Muscle of leg (tissue), 11 donors: Measurements from ENCODE around the gene CACNA1H. TPM values are rescaled to one million over a fixed set of nuclear protein-coding genes. Genes with fewer than 3 reads are reported as not detected.

Source experiments
- DNase-seq: peaks from one replicate; pipeline ENCODE4 v3.0.0; 2013
- H3K27ac ChIP-seq: one replicate; pipeline ENCODE4 v1.5.1; 2013; ENCODE audit warnings: mild to moderate bottlenecking, low read length, control low read depth
- H3K27me3 ChIP-seq: one replicate; pipeline ENCODE4 v1.6.1; 2013; ENCODE audit warnings: low read length; ENCODE audit not compliant: control insufficient read depth, insufficient read depth
- H3K36me3 ChIP-seq: one replicate; pipeline ENCODE4 v1.6.1; 2013; ENCODE audit warnings: low read length; ENCODE audit not compliant: control insufficient read depth, insufficient read depth
- H3K4me1 ChIP-seq: one replicate; pipeline ENCODE4 v1.6.1; 2013; ENCODE audit warnings: low read length; ENCODE audit not compliant: control insufficient read depth, insufficient read depth
- H3K4me3 ChIP-seq: one replicate; pipeline ENCODE4 v1.5.1; 2013; ENCODE audit warnings: low read length, control low read depth
- H3K9me3 ChIP-seq: replicated peaks from 2 replicates; pipeline ENCODE4 v1.6.1; 2013; ENCODE audit warnings: low read depth, low read length; ENCODE audit not compliant: control insufficient read depth
- WGBS: methylation state at CpG from one replicate; pipeline ENCODE4 v1.1.5; 2013; ENCODE audit warnings: missing lambda C conversion rate; ENCODE audit not compliant: insufficient coverage; 5-methylcytosine and 5-hydroxymethylcytosine counted together
- polyA plus RNA-seq, 8 donors: library from polyadenylated mRNA; unstranded; fragments of 120-200 nt; gene quantifications; one replicate each; pipeline versions ENCODE4 v1.2.1 to v1.2.3, GENCODE V29; 2013; ENCODE audit warnings: inconsistent platforms in 1 of 8, low replicate concordance in 1 of 8; ENCODE audit not compliant: insufficient read length in 8 of 8, insufficient read depth in 1 of 8
- total RNA-seq: library from RNA; stranded (reverse); fragments of 120-200 nt; gene quantifications from one replicate; pipeline ENCODE4 v1.2.4, GENCODE V29; 2013

CACNA1H gene
- total and polyA plus RNA-seq, 9 donors = 20.7 to 56.0 (median 39.5) TPM

DNA sequence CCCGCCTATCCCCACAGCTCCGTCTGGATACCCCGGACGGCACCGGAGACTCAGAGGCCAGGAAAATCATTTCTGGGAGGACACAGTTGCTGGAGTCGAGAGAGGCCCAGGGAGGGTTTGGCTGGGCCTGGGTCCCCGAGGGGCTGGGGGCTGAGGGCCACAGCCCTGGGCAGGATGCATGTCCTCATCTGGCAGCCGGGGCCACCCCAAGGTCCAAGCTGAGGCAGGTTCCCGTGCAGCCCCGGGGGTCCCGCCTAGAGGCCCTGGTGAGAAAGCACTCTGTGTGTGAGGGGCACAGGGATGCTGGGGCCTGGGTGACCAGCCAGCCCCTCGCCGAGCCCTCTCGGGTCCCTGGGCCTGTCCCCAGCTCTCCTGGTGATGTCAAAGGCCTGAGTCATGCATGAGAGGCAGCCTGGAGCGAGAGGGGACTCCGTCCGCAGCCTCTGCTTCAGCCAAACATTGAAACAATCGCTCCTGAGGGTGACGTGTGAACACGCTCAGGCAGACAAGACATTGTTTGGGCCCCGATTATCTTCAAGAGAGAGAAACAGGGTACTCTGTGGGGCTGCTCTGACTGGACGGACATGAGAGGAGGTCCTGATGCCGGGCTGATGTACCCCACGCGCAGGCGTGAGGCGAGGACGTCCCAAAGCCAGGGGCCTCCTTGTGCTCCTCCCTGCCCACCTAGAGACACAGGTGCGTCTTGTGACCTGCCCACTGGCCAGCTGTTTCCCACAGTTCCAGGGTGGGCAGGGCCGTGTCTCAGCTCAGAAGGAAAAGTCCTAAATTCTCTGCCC lies 31.1 kb upstream of the CACNA1H start:
- WGBS = 62% methylated on average over 28 of the region's 30 CpGs
- no peaks in the 10 kb centered on the region for H3K9me3 ChIP-seq
- H3K36me3 ChIP-seq = no peaks in the 10 kb centered on the region
- peaks cover 21% of the 10 kb centered on the region for H3K27me3 ChIP-seq
- no peak for DNase-seq
- H3K4me1 ChIP-seq = peaks cover 22% of the 10 kb centered on the region
- H3K4me3 ChIP-seq = no peak overlapping the region
- no peak overlapping the region for H3K27ac ChIP-seq

- Histone ChIP-seq H3K27me3 (peaks cover 21% of the 10 kb centered on the region), H3K27ac (no peak overlapping the region), H3K4me1 (peaks cover 16% of the 10 kb centered on the region), H3K36me3 (no peaks in the 10 kb centered on the region), H3K9me3 (no peaks in the 10 kb centered on the region), H3K4me3 (no peak overlapping the region)
- no peak for DNase-seq
- 80% methylated on average over 9 of the region's 14 CpGs for WGBS
Observed at GRCh38 chr16:1122398-1122765, 30.5 kb upstream of the CACNA1H start.

- Histone ChIP-seq H3K27me3 (peaks cover 22% of the 10 kb centered on the region), H3K27ac (no peak overlapping the region), H3K4me3 (no peak overlapping the region), H3K9me3 (no peaks in the 10 kb centered on the region), H3K4me1 (peaks cover 14% of the 10 kb centered on the region), H3K36me3 (no peaks in the 10 kb centered on the region)
- no peak for DNase-seq
- 62% methylated on average over 14 of the region's 21 CpGs for WGBS
Observed at GRCh38 chr16:1123525-1124230, 29.2 kb upstream of the CACNA1H start.

DNA sequence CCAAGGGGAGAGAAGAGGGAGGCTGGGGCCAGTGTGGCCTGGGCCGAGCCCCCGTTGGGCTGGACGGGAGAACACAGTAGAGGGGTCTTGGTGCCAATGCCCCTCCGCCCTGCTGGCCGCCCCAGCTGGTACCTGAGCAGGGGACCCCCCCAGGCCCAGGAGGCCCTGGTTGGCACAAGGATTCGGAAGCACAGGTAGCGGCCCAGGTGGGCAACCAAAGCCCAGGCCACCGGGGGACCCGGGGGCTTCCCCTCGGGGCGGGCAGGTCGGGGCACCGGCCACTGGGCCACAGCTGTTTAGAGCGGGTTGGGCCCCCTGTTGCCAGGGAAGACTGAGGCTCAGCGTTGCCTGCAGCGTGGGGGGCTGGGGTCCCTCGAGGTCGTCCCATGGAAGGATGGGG lies 28.6 kb upstream of the CACNA1H start:
- Histone ChIP-seq H3K9me3 (no peaks in the 10 kb centered on the region), H3K4me3 (no peak overlapping the region), H3K36me3 (no peaks in the 10 kb centered on the region), H3K27me3 (peaks cover 22% of the 10 kb centered on the region), H3K27ac (no peak overlapping the region), H3K4me1 (peaks cover 14% of the 10 kb centered on the region)
- DNase-seq = no peak
- WGBS = 78% methylated on average over 16 of the region's 18 CpGs

DNA sequence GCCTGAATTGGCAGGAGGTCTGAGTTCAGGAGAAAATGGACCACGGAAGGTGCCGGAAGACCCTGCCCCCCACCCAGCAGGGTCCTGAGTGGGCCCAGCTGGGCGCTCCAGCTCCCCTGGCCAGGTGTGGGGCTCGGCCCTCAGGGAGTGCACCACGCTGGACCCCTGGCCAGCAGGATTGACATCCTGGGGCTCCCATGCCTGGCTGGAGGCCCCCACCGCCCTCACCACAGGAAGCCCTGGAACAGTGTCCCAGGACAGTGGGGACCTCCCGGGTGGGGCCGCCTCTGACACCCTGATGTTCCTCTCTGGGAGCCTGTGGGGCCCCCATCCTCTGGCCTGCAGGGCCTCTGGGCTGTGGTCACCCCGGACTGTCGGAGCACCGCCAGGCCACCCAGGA lies 28.1 kb upstream of the CACNA1H start:
- Histone ChIP-seq H3K36me3 (no peaks in the 10 kb centered on the region), H3K4me3 (no peak overlapping the region), H3K27ac (no peak overlapping the region), H3K9me3 (no peaks in the 10 kb centered on the region), H3K4me1 (peaks cover 14% of the 10 kb centered on the region), H3K27me3 (peaks cover 22% of the 10 kb centered on the region)
- WGBS = 85% methylated on average over 10 of the region's 11 CpGs
- no peak for DNase-seq

- WGBS = 15% methylated on average over 18 of the region's 18 CpGs
- no peak overlapping the region for H3K4me3 ChIP-seq
- H3K27ac ChIP-seq = no peak overlapping the region
- H3K27me3 ChIP-seq = peaks cover 16% of the 10 kb centered on the region
- H3K36me3 ChIP-seq = no peaks in the 10 kb centered on the region
- peak; percentile 61 for DNase-seq
- H3K4me1 ChIP-seq = peaks cover 10% of the 10 kb centered on the region
- no peaks in the 10 kb centered on the region for H3K9me3 ChIP-seq
Observed at GRCh38 chr16:1125471-1125870, 27.4 kb upstream of the CACNA1H start.

- no peak for DNase-seq
- H3K27ac ChIP-seq = no peak overlapping the region
- H3K36me3 ChIP-seq = no peaks in the 10 kb centered on the region
- no peaks in the 10 kb centered on the region for H3K9me3 ChIP-seq
- peaks cover 13% of the 10 kb centered on the region for H3K27me3 ChIP-seq
- H3K4me3 ChIP-seq = no peak overlapping the region
- WGBS = 39% methylated on average over 13 of the region's 17 CpGs
- H3K4me1 ChIP-seq = peaks cover 9% of the 10 kb centered on the region
Observed at GRCh38 chr16:1126044-1126443, 26.9 kb upstream of the CACNA1H start.

DNA sequence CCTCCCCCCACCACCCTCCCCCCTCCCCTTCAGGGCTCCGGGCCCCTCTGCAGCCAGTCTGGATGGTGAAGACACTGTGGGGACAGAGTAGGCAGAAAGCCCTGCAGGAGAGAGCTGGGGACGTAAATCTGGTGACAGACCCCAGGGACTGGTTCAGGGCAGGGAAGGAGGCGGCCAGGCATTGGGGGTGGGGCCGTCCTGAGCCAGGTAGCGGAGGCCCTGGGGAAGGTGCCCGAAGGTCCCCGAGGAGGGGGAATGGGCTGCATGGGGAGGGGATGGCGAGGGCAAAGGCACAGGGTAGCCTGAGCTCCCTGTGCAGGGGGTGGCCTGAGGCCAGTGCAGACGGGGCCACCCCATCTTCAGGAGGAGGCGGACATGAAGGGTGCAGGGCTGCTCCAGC lies 26.3 kb upstream of the CACNA1H start:
- Histone ChIP-seq H3K36me3 (no peaks in the 10 kb centered on the region), H3K27me3 (peaks cover 12% of the 10 kb centered on the region), H3K4me3 (no peak overlapping the region), H3K4me1 (peaks cover 9% of the 10 kb centered on the region), H3K27ac (no peak overlapping the region), H3K9me3 (no peaks in the 10 kb centered on the region)
- WGBS = 38% methylated on average over 9 of the region's 10 CpGs
- no peak for DNase-seq

GRCh38 chr16:1127101-1127500 lies 25.8 kb upstream of the CACNA1H start:
- Histone ChIP-seq H3K27me3 (peaks cover 8% of the 10 kb centered on the region), H3K27ac (no peak overlapping the region), H3K36me3 (no peaks in the 10 kb centered on the region), H3K9me3 (no peaks in the 10 kb centered on the region), H3K4me3 (no peak overlapping the region), H3K4me1 (peaks cover 9% of the 10 kb centered on the region)
- DNase-seq = no peak
- 43% methylated on average over 5 of the region's 16 CpGs for WGBS

- Histone ChIP-seq H3K4me3 (no peak overlapping the region), H3K4me1 (peaks cover 9% of the 10 kb centered on the region), H3K9me3 (no peaks in the 10 kb centered on the region), H3K27me3 (peaks cover 8% of the 10 kb centered on the region), H3K27ac (no peak overlapping the region), H3K36me3 (no peaks in the 10 kb centered on the region)
- no peak for DNase-seq
- WGBS = 84% methylated on average over 28 of the region's 31 CpGs
Observed at GRCh38 chr16:1127971-1128715, 24.8 kb upstream of the CACNA1H start.
